HEK293 (cell line): ENCODE measurements around the gene EMC6.

Experiments used
- FEZF1 ChIP-seq: fragments of 450-650 bp; formaldehyde crosslinking; IDR thresholded peaks from 2 replicates; pipeline ENCODE4 v1.5.1; 2016; ENCODE audit warnings: missing biosample characterization, missing genetic modification characterization
- MEIS1 ChIP-seq: sonication (generic); formaldehyde crosslinking; IDR thresholded peaks from 2 replicates; pipeline ENCODE4 v1.8.1; 2022; ENCODE audit warnings: missing genetic modification reagents, mild to moderate bottlenecking, borderline replicate concordance
- PBX3 ChIP-seq: sonication (generic); formaldehyde crosslinking; IDR thresholded peaks from 2 replicates; pipeline ENCODE4 v1.8.1; 2022; ENCODE audit warnings: mild to moderate bottlenecking, moderate library complexity, missing genetic modification reagents
- SP7 ChIP-seq: fragments of 450-650 bp; formaldehyde crosslinking; IDR thresholded peaks from 2 replicates; pipeline ENCODE4 v1.5.1; 2016; ENCODE audit warnings: missing biosample characterization, missing genetic modification characterization
- ZNF37A ChIP-seq: fragments of 450-650 bp; IDR thresholded peaks from 2 replicates; pipeline ENCODE4 v1.5.1; 2018; ENCODE audit warnings: missing biosample characterization, missing genetic modification characterization
- ZNF610 ChIP-seq: fragments of 450-650 bp; formaldehyde crosslinking; IDR thresholded peaks from 2 replicates; pipeline ENCODE4 v1.5.1; 2016; ENCODE audit warnings: missing biosample characterization, missing genetic modification characterization, borderline replicate concordance
- TF ChIP-seq, protein P1 (sequence below): fragments of 450-650 bp; formaldehyde crosslinking; IDR thresholded peaks from 2 replicates; pipeline ENCODE4 v1.5.1; 2016; ENCODE audit warnings: missing biosample characterization, missing genetic modification characterization, borderline replicate concordance

The EMC6 gene

DNA sequence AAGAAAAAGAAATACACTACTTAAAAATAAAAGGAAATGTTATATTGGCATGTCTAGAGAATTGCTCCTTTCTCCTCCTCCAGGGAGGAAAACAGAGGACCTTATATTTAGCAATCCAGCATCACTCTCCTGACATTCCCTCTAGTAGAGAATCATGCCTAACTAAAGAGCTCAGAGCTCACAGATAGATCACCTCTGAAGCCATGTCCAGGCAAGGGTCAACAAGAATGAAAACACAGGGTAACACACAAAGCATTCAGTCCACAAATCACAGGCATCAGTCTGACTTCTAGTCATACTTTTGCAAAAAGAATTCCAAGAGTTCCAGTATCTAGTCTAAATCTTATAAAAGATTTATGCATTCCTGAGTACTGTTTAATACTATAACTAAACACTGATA lies 50.7 kb downstream of the EMC6 start (continued):
- TF ChIP-seq, protein P1, sequence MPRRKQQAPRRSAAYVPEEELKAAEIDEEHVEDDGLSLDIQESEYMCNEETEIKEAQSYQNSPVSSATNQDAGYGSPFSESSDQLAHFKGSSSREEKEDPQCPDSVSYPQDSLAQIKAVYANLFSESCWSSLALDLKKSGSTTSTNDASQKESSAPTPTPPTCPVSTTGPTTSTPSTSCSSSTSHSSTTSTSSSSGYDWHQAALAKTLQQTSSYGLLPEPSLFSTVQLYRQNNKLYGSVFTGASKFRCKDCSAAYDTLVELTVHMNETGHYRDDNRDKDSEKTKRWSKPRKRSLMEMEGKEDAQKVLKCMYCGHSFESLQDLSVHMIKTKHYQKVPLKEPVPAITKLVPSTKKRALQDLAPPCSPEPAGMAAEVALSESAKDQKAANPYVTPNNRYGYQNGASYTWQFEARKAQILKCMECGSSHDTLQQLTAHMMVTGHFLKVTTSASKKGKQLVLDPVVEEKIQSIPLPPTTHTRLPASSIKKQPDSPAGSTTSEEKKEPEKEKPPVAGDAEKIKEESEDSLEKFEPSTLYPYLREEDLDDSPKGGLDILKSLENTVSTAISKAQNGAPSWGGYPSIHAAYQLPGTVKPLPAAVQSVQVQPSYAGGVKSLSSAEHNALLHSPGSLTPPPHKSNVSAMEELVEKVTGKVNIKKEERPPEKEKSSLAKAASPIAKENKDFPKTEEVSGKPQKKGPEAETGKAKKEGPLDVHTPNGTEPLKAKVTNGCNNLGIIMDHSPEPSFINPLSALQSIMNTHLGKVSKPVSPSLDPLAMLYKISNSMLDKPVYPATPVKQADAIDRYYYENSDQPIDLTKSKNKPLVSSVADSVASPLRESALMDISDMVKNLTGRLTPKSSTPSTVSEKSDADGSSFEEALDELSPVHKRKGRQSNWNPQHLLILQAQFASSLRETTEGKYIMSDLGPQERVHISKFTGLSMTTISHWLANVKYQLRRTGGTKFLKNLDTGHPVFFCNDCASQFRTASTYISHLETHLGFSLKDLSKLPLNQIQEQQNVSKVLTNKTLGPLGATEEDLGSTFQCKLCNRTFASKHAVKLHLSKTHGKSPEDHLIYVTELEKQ (tag by site-specific recombination) = no peak
- TF ChIP-seq SP7 (tag by site-specific recombination) (no peak), FEZF1 (tag by site-specific recombination) (no peak), MEIS1 (CRISPR knock-in tag) (no peak), ZNF610 (tag by site-specific recombination) (no peak), ZNF37A (no peak), PBX3 (CRISPR knock-in tag) (no peak)
